GM18868 (cell line): ENCODE results near the gene THBS2.
A peak's percentile ranks its signal among the peaks of the same experiment; 100 is the strongest.
"Not testable (repeated sequence)": the region's sequence is repeated elsewhere in the genome, so short reads cannot be mapped to it uniquely, and the experiment has no call there.

ENCODE experiments used
- ATAC-seq: cut with Tn5 transposase; IDR thresholded peaks from one replicate; pipeline ENCODE4 v1.9.1; 2021; ENCODE audit warnings: mild to moderate bottlenecking, moderate library complexity; ENCODE audit not compliant: unreplicated experiment

THBS2 gene

DNA sequence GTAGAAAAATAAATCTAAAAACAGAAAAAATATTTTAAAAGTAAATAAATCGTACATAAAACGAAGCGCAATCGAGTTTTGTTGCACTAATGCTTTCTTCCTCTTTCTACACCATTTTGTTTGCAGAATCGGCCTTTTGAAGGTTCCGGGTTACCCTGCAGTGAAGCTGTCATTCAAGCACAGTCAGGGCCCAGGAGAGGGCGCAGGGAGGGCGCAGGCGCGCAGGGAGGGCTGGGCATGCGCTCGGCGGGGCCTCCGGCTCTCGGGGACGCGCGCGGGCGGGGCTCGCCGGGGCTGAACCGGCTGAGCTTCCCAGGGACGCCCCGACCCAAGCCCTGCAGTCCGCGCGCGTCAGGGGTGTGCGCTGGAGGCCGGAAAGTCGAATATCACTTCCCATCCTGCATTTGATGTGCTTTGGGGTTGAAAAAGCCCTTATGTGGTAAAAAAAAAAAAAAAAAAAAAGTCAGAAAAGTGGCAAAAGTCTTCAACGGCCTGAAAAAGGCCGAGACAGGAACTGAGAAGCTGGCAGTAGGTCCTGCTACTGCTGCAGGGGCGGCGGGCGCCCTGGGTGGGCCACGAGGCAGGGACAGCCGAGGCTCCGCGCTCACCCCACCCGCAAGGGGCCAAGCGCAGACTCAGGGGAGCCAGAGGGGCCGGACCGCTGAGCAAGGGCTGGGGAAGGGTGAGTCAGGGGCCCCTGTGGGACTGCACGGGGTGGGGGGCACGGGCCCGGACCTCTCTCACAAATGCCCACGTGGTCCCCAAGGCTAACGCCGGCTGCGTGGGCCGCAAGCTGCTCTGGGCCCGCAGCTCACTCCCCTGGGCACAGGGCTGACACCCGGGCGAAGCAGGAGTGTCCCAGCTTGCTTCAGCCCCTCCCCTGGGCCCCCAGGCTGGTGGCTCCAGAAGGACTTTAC, 40.5 kb downstream of the THBS2 start:
- ATAC-seq: peak; percentile 100

GRCh38 chr6:169212436-169212835, 41.2 kb downstream of the THBS2 start:
- no peak for ATAC-seq

- ATAC-seq: no peak
Measured at GRCh38 chr6:169211881-169212280, 41.8 kb downstream of the THBS2 start.

DNA sequence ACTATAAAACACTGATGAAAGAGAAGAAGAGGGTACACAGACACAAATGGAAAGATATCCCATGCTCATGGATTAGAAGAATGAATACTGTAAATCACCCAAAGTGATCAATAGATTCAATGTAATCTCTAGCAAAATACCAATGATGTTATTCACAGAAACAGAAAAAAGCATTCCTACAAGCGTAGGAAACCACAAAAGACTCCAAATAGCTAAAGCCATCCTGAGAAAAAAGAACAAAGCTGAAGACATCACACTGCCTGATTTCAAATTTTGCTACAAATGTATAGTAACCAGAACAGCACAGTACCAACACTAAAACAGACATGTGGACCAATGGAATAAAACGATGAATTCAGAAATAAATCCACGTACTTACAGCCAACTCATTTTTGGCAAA, 43.0 kb downstream of the THBS2 start:
- ATAC-seq: no peak

DNA sequence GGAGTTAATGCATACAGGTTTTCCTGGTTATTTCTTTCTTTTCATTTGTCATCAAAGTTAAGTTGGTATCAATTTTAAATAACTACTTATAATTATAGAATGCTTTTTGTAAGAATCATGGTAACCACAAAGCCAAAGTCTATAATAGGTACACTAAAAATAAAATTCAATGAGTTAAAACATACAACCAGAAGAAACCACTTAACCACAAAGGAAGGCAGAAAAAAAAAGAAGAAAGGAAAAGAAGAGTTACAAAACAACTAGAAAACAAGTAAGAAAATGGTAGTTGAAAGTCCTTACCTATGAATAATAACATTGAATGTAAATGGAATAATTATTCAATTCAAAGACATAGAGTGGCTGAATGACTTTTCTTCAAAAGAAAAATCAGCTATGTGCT, 45.6 kb downstream of the THBS2 start:
- no peak for ATAC-seq

GRCh38 chr6:169207482-169207881, 46.2 kb downstream of the THBS2 start:
- ATAC-seq: no peak

GRCh38 chr6:169205176-169206160, 48.2 kb downstream of the THBS2 start:
- ATAC-seq: no peak

DNA sequence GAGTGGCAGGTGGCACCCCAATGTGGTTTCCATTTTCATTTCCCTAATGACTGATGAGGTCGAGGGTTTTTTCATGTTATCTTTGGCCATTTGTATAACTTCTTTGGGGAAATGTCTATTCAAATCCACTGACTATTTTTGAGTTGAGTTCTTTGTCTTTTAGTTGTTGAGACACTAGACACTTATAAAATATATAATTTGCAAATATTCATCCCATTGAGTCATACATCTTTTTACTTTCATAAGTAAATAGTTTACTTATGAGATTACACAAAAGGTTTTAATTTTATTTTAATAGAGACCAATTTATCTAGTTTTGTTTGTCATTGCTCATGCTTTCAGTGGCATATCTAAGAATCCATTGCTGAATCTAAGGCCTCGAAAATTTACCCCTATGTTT, 49.5 kb downstream of the THBS2 start:
- ATAC-seq: no peak

DNA sequence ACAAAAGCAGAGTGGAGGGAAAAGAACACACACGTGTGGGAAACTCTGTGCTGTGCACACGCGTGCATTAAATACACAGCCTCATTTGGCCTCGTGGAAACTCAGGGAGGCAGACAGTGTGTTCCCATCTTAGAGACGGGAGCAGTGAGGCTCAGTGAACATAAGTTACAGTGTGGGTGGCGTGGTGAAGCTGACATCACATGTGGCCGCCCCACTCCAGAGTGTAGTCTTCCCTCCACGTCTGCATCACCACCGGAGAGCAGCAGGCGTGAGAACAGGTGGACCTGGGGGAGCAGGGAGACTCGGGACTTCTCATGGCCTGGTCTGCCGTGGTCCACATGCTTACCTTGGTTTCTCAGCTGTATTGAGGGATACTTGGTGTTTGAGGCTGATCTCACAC, 51.7 kb downstream of the THBS2 start:
- ATAC-seq: no peak

DNA sequence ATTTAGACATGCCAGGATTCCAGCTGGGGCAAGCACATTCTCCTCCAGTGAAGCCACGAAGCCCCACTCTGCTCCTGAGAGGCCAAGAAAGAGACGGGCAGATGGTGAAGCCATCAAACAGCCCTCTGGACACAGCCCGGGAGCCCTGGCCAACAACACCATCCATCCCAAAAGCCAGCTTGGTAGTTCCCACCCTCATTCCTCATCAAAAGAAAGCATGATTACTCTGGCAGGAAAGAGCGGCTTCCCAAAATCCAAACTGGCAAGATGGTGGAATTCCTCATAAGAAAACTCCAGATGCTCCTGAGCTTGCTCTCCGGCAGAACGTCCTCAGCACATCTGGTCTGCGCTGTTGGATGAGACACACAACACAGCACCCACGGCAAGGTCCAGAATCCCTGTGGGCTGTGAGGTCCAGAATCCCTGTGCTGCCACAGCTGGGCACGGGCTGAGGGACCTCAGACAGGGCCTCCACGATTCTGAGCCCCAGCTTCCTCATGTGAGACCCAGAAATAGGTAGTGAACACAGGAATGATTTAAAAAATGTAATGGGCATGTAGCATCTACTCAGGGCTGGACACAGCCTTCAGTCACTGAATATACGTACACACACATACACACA, 52.6 kb downstream of the THBS2 start:
- no peak for ATAC-seq

DNA sequence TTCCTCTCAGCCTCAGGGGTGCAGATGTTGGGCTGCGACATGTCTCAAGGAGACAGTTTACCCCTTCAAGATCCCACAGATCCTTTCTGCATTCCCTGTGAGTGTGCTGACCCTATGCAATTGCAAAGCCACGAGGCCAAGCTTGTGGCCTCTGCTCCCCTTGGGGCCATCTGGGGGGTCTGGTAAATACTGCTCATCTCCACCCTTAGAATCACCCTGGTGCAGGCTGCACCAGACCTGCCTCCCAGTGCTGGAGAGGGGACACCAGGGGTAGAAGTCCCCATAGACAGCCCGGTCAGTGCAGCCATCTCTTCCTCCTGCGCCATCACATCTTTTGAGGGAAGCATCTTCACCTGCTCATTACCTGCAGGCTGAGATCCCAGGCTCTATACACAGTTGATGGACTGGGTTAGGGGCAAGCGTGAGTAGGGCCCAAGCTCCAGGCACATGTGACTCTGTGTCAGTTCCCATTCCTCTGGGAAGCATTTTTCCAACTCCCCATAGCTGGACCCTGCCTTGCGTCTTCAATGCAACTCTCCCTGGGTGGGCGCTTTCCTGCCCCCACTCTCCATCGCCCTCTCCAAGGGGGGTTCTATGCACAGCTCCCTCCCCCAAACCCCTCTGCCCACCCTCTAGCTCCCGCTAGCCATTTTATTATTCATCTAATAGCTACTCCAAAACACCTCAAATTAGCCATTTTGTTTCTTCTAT, 53.9 kb downstream of the THBS2 start:
- no peak for ATAC-seq

DNA sequence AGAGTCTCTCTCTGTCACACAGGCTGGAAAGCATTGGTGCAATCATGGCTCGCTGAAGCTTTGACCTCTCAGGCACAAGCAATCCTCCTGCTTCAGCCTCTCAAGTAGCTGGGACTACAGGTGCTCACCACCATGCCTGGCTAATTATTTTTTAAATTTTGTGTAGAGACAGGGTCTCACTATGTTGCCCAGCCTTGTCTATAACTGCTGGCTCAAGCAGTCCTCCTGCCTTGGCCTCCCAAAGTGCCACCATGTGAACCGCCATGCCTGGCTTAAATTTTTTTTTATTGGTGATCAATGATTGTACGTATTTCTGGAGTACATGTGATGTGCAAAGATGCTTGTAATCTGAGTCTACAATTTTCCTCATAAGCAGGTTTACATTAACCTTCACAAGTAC, 54.8 kb downstream of the THBS2 start:
- no peak for ATAC-seq

GRCh38 chr6:169197929-169198328, 55.7 kb downstream of the THBS2 start:
- ATAC-seq: not testable (repeated sequence)

DNA sequence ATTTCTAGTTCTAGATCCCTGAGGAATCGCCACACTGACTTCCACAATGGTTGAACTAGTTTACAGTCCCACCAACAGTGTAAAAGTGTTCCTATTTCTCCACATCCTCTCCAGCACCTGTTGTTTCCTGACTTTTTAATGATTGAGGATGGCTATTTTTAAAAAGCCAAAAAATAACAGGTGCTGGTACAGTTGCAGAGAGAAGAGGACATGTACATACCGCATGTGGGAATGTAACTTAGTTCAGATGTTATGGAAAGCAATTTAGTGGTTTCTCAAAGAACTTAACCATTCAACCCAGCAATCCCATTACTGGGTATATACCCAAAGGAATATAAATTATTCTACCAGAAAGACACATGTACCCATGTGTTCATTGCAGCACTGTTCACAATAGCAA, 57.4 kb downstream of the THBS2 start:
- ATAC-seq: not testable (repeated sequence)

DNA sequence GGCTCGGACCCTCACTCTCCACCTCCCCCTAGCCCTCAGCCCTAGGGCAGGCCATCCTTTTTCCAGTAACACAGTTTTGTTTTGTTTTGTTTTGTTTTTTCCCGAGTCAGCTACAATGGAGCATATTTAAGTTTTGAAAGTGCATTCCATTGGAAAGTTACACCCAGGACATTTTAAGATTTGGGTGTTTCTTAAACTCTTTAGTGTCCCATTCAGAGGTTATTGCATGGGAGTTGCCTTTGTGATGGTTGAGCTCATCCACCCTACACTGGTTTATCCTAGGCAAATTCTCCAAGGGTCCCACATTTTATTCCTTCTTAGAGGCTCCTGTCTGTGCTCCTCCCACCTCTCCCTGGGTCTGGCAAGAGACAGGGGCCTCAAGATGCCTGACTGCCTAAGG, 58.9 kb downstream of the THBS2 start:
- ATAC-seq: no peak

GRCh38 chr6:169190970-169191369, 62.7 kb downstream of the THBS2 start:
- no peak for ATAC-seq

DNA sequence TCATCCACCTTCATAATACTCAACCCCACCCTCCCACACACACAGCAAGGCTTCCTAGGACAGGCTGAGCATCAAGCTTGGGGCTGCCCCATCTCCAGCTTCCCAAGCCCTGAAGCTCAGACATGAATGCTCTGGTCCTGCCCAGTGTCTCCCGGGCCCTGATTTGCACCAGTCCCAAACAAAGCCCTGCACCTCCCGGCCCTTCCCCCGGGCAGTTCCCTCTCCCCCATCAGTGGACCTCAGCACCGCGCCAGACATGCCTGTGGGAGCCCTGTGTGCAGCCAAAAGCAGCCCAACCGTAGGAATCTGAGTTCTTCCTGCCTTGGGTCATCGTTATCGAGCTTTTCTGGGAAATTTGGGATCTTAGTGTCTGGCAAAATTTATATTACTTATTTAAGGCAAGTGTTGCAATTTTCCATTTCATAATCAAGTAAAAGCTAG, 63.5 kb downstream of the THBS2 start:
- no peak for ATAC-seq

- ATAC-seq: no peak
Measured at GRCh38 chr6:169189686-169190085, 64.0 kb downstream of the THBS2 start.

- ATAC-seq: no peak
Measured at GRCh38 chr6:169189182-169189581, 64.5 kb downstream of the THBS2 start.

GRCh38 chr6:169188475-169188874, 65.2 kb downstream of the THBS2 start:
- ATAC-seq: no peak
